ENCODE results near the gene WNT11.

WNT11 gene

DNA sequence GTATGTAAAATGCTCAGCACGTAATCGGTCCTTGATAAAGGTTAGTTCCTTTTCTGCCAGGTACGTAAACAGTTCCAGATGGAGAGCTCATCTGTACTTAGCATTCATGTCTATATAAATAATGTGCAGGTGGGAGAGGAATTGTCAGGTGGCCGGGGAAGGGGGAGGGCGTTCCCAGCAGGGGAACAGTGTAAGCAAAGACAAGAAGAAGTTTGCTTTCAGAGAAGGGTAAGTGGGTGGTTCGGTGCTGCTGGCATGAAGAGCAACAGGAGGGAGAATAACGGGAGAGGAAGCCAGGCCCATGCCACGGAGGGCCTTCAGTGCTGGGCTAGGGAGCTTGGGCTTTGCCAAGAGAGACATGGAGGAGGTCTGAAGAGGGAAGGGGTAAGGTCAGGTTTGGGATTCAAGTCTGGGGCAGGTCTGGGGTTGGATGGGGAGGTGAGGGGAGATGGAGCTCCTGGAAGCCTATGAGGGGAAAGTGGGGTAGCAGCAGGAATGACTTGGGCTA, 11.4 kb upstream of the WNT11 start (continued):
- TF ChIP-seq, protein P1, sequence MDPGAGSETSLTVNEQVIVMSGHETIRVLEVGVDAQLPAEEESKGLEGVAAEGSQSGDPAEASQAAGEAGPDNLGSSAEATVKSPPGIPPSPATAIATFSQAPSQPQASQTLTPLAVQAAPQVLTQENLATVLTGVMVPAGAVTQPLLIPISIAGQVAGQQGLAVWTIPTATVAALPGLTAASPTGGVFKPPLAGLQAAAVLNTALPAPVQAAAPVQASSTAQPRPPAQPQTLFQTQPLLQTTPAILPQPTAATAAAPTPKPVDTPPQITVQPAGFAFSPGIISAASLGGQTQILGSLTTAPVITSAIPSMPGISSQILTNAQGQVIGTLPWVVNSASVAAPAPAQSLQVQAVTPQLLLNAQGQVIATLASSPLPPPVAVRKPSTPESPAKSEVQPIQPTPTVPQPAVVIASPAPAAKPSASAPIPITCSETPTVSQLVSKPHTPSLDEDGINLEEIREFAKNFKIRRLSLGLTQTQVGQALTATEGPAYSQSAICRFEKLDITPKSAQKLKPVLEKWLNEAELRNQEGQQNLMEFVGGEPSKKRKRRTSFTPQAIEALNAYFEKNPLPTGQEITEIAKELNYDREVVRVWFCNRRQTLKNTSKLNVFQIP (CRISPR knock-in tag; IDR thresholded peaks at IDR 0.05; ENCODE audit: borderline replicate concordance, low read depth): no peak
- no peak for TF ChIP-seq BACH2 (CRISPR knock-in tag; IDR thresholded peaks at IDR 0.05; ENCODE audit: borderline replicate concordance)
- TF ChIP-seq ZC3H10 (CRISPR knock-in tag; IDR thresholded peaks at IDR 0.05): no peak
- TF ChIP-seq, protein P2, sequence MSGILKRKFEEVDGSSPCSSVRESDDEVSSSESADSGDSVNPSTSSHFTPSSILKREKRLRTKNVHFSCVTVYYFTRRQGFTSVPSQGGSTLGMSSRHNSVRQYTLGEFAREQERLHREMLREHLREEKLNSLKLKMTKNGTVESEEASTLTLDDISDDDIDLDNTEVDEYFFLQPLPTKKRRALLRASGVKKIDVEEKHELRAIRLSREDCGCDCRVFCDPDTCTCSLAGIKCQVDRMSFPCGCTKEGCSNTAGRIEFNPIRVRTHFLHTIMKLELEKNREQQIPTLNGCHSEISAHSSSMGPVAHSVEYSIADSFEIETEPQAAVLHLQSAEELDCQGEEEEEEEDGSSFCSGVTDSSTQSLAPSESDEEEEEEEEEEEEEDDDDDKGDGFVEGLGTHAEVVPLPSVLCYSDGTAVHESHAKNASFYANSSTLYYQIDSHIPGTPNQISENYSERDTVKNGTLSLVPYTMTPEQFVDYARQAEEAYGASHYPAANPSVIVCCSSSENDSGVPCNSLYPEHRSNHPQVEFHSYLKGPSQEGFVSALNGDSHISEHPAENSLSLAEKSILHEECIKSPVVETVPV (CRISPR knock-in tag; IDR thresholded peaks at IDR 0.05): no peak

GRCh38 chr11:76216536-76217325, 10.4 kb upstream of the WNT11 start:
- ATAC-seq: no peak
- TF ChIP-seq ZNF565 (CRISPR knock-in tag; conservative IDR thresholded peaks at IDR 0.05; ENCODE audit: low read depth) (no peak), ZC3H10 (CRISPR knock-in tag; IDR thresholded peaks at IDR 0.05) (no peak), CSDC2 (CRISPR knock-in tag; IDR thresholded peaks at IDR 0.05) (no peak), OSR1 (CRISPR knock-in tag; IDR thresholded peaks at IDR 0.05) (no peak), RARB (CRISPR knock-in tag; IDR thresholded peaks at IDR 0.05) (no peak), CREB5 (CRISPR knock-in tag; IDR thresholded peaks at IDR 0.05; ENCODE audit: low read depth) (no peak), GLIS3 (CRISPR knock-in tag; IDR thresholded peaks at IDR 0.05) (no peak), ZFP3 (CRISPR knock-in tag; IDR thresholded peaks at IDR 0.05) (no peak)

GRCh38 chr11:76215941-76216340, 9.6 kb upstream of the WNT11 start:
- no peak for TF ChIP-seq ZFP30 (CRISPR knock-in tag; IDR thresholded peaks at IDR 0.05)
- TF ChIP-seq SNAI2 (CRISPR knock-in tag; IDR thresholded peaks at IDR 0.05): no peak
- no peak for TF ChIP-seq RARB (CRISPR knock-in tag; IDR thresholded peaks at IDR 0.05)
- no peak for TF ChIP-seq PATZ1 (CRISPR knock-in tag; IDR thresholded peaks at IDR 0.05; ENCODE audit: borderline replicate concordance)
- TF ChIP-seq ESRRG (CRISPR knock-in tag; IDR thresholded peaks at IDR 0.05): no peak
- TF ChIP-seq GLIS3 (CRISPR knock-in tag; IDR thresholded peaks at IDR 0.05): no peak
- TF ChIP-seq CREB5 (CRISPR knock-in tag; IDR thresholded peaks at IDR 0.05; ENCODE audit: low read depth): no peak
- TF ChIP-seq ZNF565 (CRISPR knock-in tag; conservative IDR thresholded peaks at IDR 0.05; ENCODE audit: low read depth): no peak
- TF ChIP-seq CSDC2 (CRISPR knock-in tag; IDR thresholded peaks at IDR 0.05): no peak
- TF ChIP-seq ISL1 (CRISPR knock-in tag; IDR thresholded peaks at IDR 0.05): no peak
- TF ChIP-seq ZNF8 (CRISPR knock-in tag; IDR thresholded peaks at IDR 0.05): no peak
- TF ChIP-seq PPARA (CRISPR knock-in tag; IDR thresholded peaks at IDR 0.05; ENCODE audit: borderline replicate concordance): no peak
- no peak for TF ChIP-seq ZFP3 (CRISPR knock-in tag; IDR thresholded peaks at IDR 0.05)
- peak; percentile 45; the same call in 2 of the 3 replicates for ATAC-seq

- no peak for ATAC-seq
- TF ChIP-seq ZNF8 (CRISPR knock-in tag; IDR thresholded peaks at IDR 0.05): no peak
These were observed 8.8 kb upstream of the WNT11 start for GRCh38 chr11:76214968-76215548.

Data from SK-N-SH treated with all-trans-retinoic acid at 6 μM for 48 hours (cell line).